Suprapubic skin (tissue), 4 donors: ENCODE measurements around the gene LBHD1. TPM values are rescaled to one million over a fixed set of nuclear protein-coding genes. Genes with fewer than 3 reads are reported as not detected.

Experiments
- DNase-seq, 2 donors: peaks; one replicate each; pipeline ENCODE4 v3.0.0-alpha.2; 2019; ENCODE audit warnings: low spot score in 2 of 2
- H3K27ac ChIP-seq: fragments of 200-600 bp; sonication (generic); one replicate; pipeline ENCODE4 v1.5.1; 2019
- H3K27me3 ChIP-seq: fragments of 200-600 bp; sonication (generic); one replicate; pipeline ENCODE4 v1.5.1; 2019
- H3K36me3 ChIP-seq: fragments of 200-600 bp; sonication (generic); one replicate; pipeline ENCODE4 v1.5.1; 2019
- H3K4me1 ChIP-seq: fragments of 200-600 bp; sonication (generic); one replicate; pipeline ENCODE4 v1.5.1; 2019
- H3K4me3 ChIP-seq: fragments of 200-600 bp; sonication (generic); one replicate; pipeline ENCODE4 v1.5.1; 2019; ENCODE audit warnings: mild to moderate bottlenecking
- H3K9me3 ChIP-seq: fragments of 200-600 bp; sonication (generic); one replicate; pipeline ENCODE4 v1.5.1; 2019
- CTCF ChIP-seq, 2 donors: fragments of 200-600 bp in 1 of 2; fragments of 450-650 bp in 1 of 2; sonication (generic) in 1 of 2; IDR thresholded peaks; one replicate each; pipeline ENCODE4 v1.5.1; 2016 to 2019; ENCODE audit warnings: antibody characterized with exemption in 2 of 2, mild to moderate bottlenecking in 1 of 2, moderate library complexity in 1 of 2
- EP300 ChIP-seq: sonication (generic); formaldehyde crosslinking; IDR thresholded peaks from one replicate; pipeline ENCODE4 v1.6.1; 2017; ENCODE audit warnings: antibody characterized with exemption
- POLR2A ChIP-seq, 2 donors: fragments of 450-650 bp; IDR thresholded peaks; one replicate each; pipeline ENCODE4 v1.6.1; 2017; ENCODE audit warnings: antibody characterized with exemption in 2 of 2, mild to moderate bottlenecking in 2 of 2, moderate library complexity in 2 of 2
- POLR2AphosphoS5 ChIP-seq, 3 donors: sonication (generic); formaldehyde crosslinking; IDR thresholded peaks; one replicate each; pipeline ENCODE4 v1.6.1; 2017; ENCODE audit warnings: antibody characterized with exemption in 3 of 3
- WGBS: methylation state at CpG from one replicate; pipeline ENCODE4 v1.1.5; 2018; 5-methylcytosine and 5-hydroxymethylcytosine counted together
- total RNA-seq, 4 donors: library from RNA; depleted of rRNA; stranded (reverse); fragments of >200 nt; gene quantifications; one replicate each; pipeline ENCODE4 v1.1.0, GENCODE V29; 2016

LBHD1 gene
- total RNA-seq, 4 donors from 2014 or later, result 1.7 to 8.7 (median 3.3) TPM

GRCh38 chr11:62715150-62716130, 43.4 kb upstream of the LBHD1 start:
- H3K27ac ChIP-seq, result no peak overlapping the region
- peaks cover 98% of the 10 kb centered on the region for H3K36me3 ChIP-seq
- 82% methylated on average over 24 of the region's 24 CpGs for WGBS
- no peaks in the 10 kb centered on the region for H3K9me3 ChIP-seq
- H3K4me3 ChIP-seq, result no peak overlapping the region
- DNase-seq, result no peak
- H3K4me1 ChIP-seq, result peaks cover 16% of the 10 kb centered on the region
- H3K27me3 ChIP-seq, result no peaks in the 10 kb centered on the region
- no peak for TF ChIP-seq EP300
- TF ChIP-seq CTCF (IDR thresholded peaks at IDR 0.05), result no peak
- no peak for TF ChIP-seq POLR2A (IDR thresholded peaks at IDR 0.05)
- TF ChIP-seq POLR2AphosphoS5 (IDR thresholded peaks at IDR 0.05), result no peak

DNA sequence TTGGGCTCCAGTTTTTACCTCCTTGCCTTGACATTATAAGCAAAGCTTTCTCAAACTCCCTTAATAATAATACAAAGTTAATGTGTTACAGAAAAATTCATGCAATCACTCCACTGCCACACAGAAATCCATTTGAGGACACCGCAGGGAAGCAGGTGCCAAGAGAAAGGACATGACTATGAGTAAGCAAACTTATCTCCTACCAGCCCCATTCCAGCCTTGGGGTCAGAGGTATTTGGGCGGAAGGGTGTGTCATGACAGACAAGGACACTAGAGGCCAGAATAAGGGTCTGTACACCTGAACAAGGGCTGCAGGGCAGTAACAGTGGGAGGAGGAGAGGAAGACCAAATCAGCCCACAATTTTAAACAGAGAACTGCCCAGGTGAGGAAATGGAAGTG, 41.3 kb upstream of the LBHD1 start:
- Histone ChIP-seq H3K36me3 (peaks cover 77% of the 10 kb centered on the region), H3K4me1 (peaks cover 30% of the 10 kb centered on the region), H3K27ac (no peak overlapping the region), H3K9me3 (no peaks in the 10 kb centered on the region), H3K27me3 (no peaks in the 10 kb centered on the region), H3K4me3 (no peak overlapping the region)
- no peak for DNase-seq
- 91% methylated on average over 2 of the region's 2 CpGs for WGBS
- TF ChIP-seq POLR2A (IDR thresholded peaks at IDR 0.05) (no peak), CTCF (IDR thresholded peaks at IDR 0.05) (no peak), EP300 (no peak), POLR2AphosphoS5 (IDR thresholded peaks at IDR 0.05) (no peak)

- Histone ChIP-seq H3K27me3 (no peaks in the 10 kb centered on the region), H3K9me3 (no peaks in the 10 kb centered on the region), H3K4me1 (peaks cover 33% of the 10 kb centered on the region), H3K36me3 (peaks cover 73% of the 10 kb centered on the region), H3K27ac (no peak overlapping the region), H3K4me3 (no peak overlapping the region)
- no peak for DNase-seq
- 71% methylated on average over 3 of the region's 3 CpGs for WGBS
- no peak for TF ChIP-seq CTCF (IDR thresholded peaks at IDR 0.05)
- no peak for TF ChIP-seq POLR2A (IDR thresholded peaks at IDR 0.05)
- TF ChIP-seq POLR2AphosphoS5 (IDR thresholded peaks at IDR 0.05), result no peak
- TF ChIP-seq EP300, result no peak
These were observed 40.8 kb upstream of the LBHD1 start for GRCh38 chr11:62712861-62713260.

DNA sequence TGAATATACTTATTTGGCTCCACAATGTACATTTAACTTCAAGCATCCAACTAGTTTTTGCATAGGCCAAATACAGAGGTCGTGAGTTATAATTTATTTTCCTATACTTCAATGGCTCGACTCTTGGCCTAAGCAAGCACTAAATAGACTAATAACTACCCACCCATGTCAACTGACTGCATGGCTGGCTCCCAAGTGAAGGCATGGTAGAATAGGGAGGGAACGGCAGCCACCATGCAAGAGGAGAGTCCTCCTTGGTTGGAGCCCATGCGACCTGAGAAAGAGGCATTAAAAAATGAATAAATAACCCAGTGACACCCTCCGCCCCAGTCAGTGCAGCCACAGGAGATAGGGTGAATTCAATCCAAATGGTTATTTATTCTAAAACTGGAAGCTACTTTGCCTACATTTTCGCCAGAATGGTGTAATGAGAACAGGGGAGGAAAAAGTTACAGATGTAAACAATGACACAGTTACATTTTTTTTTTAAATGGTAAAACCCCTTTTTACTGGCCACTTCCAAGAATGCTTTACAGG, 40.3 kb upstream of the LBHD1 start:
- Histone ChIP-seq H3K27me3 (no peaks in the 10 kb centered on the region), H3K4me1 (peaks cover 30% of the 10 kb centered on the region), H3K9me3 (no peaks in the 10 kb centered on the region), H3K4me3 (no peak overlapping the region), H3K36me3 (peaks cover 68% of the 10 kb centered on the region), H3K27ac (no peak overlapping the region)
- WGBS, result 73% methylated on average over 6 of the region's 6 CpGs
- no peak for DNase-seq
- no peak for TF ChIP-seq POLR2A (IDR thresholded peaks at IDR 0.05)
- TF ChIP-seq POLR2AphosphoS5 (IDR thresholded peaks at IDR 0.05), result no peak
- TF ChIP-seq EP300, result no peak
- TF ChIP-seq CTCF (IDR thresholded peaks at IDR 0.05), result no peak

GRCh38 chr11:62710001-62710345, 37.9 kb upstream of the LBHD1 start:
- Histone ChIP-seq H3K4me1 (peaks cover 46% of the 10 kb centered on the region), H3K27me3 (no peaks in the 10 kb centered on the region), H3K27ac (peak overlapping the region; percentile 92), H3K36me3 (peaks cover 44% of the 10 kb centered on the region), H3K4me3 (peak overlapping the region; percentile 67), H3K9me3 (no peaks in the 10 kb centered on the region)
- TF ChIP-seq POLR2AphosphoS5 (IDR thresholded peaks at IDR 0.05) (no peak), POLR2A (IDR thresholded peaks at IDR 0.05) (no peak), CTCF (IDR thresholded peaks at IDR 0.05) (no peak), EP300 (no peak)
- no peak for DNase-seq
- 57% methylated on average over 7 of the region's 7 CpGs for WGBS
